ENCODE measurements around the gene IFIT1B. TPM values are rescaled to one million over a fixed set of nuclear protein-coding genes. Genes with fewer than 3 reads are reported as not detected.
A peak's percentile ranks its signal among the peaks of the same experiment; 100 is the strongest.

Gene IFIT1B
- total and polyA plus RNA-seq, 10 of the 15 experiments (the other 5 are each of a cell fraction or from before 2014, with no cell fraction given), result 0.04 TPM; not detected in 9

DNA sequence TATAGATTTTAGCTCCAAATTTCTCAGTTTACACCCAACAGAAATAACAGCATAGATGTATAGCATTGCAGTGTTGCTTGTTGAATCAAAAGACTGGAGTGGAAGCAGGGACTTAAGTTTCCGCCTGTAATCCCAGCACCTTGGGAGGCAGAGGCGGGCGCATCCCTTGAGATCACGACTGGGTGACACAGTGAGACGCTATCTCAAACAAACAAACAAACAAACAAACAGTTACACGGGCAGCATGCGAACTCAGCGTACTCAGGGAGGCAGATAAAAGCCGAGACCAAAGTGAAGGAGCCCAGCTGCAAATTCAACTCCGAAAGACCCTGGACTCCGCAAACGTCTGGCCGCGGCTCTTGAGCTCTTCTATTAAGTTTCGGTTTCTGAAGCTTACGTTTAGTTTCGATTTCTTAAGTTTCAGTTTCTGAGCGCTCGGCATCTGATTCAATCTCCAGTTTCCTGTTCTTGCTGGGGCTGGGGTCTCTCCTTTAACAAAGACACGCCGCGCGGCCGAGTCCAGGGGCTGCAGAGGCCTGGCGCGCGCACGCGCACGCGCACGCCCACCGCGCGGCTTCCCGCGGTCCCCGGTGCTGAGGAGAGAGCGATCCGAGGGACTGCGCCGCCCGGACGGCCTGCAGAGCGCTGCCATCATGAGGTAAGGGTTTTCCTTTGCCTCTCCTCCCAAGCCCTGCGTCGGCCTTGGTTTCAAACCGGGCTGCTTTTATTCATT, 36.5 kb downstream of the IFIT1B start, which contains the start of gene IFIT5 (continued):
- TF ChIP-seq HDAC2 (IDR thresholded peaks at IDR 0.05), result no peak
- TF ChIP-seq, protein P1, sequence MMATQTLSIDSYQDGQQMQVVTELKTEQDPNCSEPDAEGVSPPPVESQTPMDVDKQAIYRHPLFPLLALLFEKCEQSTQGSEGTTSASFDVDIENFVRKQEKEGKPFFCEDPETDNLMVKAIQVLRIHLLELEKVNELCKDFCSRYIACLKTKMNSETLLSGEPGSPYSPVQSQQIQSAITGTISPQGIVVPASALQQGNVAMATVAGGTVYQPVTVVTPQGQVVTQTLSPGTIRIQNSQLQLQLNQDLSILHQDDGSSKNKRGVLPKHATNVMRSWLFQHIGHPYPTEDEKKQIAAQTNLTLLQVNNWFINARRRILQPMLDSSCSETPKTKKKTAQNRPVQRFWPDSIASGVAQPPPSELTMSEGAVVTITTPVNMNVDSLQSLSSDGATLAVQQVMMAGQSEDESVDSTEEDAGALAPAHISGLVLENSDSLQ (IDR thresholded peaks at IDR 0.05), result no peak
- TF ChIP-seq KAT2A (conservative IDR thresholded peaks at IDR 0.05; ENCODE audit: control insufficient read depth, low read depth, low read length), result no peak
- TF ChIP-seq CHD4 (IDR thresholded peaks at IDR 0.05), result no peak
- TF ChIP-seq, protein P2, sequence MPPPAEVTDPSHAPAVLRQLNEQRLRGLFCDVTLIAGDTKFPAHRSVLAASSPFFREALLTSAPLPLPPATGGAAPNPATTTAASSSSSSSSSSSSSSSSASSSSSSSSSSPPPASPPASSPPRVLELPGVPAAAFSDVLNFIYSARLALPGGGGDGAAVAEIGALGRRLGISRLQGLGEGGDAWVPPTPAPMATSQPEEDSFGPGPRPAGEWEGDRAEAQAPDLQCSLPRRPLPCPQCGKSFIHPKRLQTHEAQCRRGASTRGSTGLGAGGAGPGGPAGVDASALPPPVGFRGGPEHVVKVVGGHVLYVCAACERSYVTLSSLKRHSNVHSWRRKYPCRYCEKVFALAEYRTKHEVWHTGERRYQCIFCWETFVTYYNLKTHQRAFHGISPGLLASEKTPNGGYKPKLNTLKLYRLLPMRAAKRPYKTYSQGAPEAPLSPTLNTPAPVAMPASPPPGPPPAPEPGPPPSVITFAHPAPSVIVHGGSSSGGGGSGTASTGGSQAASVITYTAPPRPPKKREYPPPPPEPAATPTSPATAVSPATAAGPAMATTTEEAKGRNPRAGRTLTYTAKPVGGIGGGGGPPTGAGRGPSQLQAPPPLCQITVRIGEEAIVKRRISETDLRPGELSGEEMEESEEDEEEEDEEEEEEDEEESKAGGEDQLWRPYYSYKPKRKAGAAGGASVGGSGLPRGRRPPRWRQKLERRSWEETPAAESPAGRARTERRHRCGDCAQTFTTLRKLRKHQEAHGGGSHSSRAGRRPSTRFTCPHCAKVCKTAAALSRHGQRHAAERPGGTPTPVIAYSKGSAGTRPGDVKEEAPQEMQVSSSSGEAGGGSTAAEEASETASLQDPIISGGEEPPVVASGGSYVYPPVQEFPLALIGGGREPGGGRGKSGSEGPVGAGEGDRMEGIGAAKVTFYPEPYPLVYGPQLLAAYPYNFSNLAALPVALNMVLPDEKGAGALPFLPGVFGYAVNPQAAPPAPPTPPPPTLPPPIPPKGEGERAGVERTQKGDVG (CRISPR knock-in tag; IDR thresholded peaks at IDR 0.05), result no peak
- TF ChIP-seq, protein P3, sequence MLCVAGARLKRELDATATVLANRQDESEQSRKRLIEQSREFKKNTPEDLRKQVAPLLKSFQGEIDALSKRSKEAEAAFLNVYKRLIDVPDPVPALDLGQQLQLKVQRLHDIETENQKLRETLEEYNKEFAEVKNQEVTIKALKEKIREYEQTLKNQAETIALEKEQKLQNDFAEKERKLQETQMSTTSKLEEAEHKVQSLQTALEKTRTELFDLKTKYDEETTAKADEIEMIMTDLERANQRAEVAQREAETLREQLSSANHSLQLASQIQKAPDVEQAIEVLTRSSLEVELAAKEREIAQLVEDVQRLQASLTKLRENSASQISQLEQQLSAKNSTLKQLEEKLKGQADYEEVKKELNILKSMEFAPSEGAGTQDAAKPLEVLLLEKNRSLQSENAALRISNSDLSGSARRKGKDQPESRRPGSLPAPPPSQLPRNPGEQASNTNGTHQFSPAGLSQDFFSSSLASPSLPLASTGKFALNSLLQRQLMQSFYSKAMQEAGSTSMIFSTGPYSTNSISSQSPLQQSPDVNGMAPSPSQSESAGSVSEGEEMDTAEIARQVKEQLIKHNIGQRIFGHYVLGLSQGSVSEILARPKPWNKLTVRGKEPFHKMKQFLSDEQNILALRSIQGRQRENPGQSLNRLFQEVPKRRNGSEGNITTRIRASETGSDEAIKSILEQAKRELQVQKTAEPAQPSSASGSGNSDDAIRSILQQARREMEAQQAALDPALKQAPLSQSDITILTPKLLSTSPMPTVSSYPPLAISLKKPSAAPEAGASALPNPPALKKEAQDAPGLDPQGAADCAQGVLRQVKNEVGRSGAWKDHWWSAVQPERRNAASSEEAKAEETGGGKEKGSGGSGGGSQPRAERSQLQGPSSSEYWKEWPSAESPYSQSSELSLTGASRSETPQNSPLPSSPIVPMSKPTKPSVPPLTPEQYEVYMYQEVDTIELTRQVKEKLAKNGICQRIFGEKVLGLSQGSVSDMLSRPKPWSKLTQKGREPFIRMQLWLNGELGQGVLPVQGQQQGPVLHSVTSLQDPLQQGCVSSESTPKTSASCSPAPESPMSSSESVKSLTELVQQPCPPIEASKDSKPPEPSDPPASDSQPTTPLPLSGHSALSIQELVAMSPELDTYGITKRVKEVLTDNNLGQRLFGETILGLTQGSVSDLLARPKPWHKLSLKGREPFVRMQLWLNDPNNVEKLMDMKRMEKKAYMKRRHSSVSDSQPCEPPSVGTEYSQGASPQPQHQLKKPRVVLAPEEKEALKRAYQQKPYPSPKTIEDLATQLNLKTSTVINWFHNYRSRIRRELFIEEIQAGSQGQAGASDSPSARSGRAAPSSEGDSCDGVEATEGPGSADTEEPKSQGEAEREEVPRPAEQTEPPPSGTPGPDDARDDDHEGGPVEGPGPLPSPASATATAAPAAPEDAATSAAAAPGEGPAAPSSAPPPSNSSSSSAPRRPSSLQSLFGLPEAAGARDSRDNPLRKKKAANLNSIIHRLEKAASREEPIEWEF (IDR thresholded peaks at IDR 0.05; ENCODE audit: insufficient replicate concordance, low read depth, low read length), result no peak
- TF ChIP-seq CHD1 (IDR thresholded peaks at IDR 0.05; ENCODE audit: low read depth, low read length), result no peak
- TF ChIP-seq, protein P4, sequence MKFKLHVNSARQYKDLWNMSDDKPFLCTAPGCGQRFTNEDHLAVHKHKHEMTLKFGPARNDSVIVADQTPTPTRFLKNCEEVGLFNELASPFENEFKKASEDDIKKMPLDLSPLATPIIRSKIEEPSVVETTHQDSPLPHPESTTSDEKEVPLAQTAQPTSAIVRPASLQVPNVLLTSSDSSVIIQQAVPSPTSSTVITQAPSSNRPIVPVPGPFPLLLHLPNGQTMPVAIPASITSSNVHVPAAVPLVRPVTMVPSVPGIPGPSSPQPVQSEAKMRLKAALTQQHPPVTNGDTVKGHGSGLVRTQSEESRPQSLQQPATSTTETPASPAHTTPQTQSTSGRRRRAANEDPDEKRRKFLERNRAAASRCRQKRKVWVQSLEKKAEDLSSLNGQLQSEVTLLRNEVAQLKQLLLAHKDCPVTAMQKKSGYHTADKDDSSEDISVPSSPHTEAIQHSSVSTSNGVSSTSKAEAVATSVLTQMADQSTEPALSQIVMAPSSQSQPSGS (IDR thresholded peaks at IDR 0.05; ENCODE audit: low read length), result peak; percentile 44; the same call in 1 of the 2 replicates
- TF ChIP-seq, protein P5, sequence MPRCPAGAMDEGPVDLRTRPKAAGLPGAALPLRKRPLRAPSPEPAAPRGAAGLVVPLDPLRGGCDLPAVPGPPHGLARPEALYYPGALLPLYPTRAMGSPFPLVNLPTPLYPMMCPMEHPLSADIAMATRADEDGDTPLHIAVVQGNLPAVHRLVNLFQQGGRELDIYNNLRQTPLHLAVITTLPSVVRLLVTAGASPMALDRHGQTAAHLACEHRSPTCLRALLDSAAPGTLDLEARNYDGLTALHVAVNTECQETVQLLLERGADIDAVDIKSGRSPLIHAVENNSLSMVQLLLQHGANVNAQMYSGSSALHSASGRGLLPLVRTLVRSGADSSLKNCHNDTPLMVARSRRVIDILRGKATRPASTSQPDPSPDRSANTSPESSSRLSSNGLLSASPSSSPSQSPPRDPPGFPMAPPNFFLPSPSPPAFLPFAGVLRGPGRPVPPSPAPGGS (IDR thresholded peaks at IDR 0.05; ENCODE audit: borderline replicate concordance, insufficient read depth, low read depth, low read length, poor library complexity, severe bottlenecking), result no peak
- TF ChIP-seq CBFB (IDR thresholded peaks at IDR 0.05; ENCODE audit: low read depth), result no peak
- no peak for TF ChIP-seq SP1 (IDR thresholded peaks at IDR 0.05; ENCODE audit: low read depth, low read length)
- no peak for TF ChIP-seq EGR1 (IDR thresholded peaks at IDR 0.05; ENCODE audit: borderline replicate concordance in 1 of 2, low read depth in 2 of 2, low read length in 2 of 2)
- TF ChIP-seq, protein P6, sequence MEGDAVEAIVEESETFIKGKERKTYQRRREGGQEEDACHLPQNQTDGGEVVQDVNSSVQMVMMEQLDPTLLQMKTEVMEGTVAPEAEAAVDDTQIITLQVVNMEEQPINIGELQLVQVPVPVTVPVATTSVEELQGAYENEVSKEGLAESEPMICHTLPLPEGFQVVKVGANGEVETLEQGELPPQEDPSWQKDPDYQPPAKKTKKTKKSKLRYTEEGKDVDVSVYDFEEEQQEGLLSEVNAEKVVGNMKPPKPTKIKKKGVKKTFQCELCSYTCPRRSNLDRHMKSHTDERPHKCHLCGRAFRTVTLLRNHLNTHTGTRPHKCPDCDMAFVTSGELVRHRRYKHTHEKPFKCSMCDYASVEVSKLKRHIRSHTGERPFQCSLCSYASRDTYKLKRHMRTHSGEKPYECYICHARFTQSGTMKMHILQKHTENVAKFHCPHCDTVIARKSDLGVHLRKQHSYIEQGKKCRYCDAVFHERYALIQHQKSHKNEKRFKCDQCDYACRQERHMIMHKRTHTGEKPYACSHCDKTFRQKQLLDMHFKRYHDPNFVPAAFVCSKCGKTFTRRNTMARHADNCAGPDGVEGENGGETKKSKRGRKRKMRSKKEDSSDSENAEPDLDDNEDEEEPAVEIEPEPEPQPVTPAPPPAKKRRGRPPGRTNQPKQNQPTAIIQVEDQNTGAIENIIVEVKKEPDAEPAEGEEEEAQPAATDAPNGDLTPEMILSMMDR (IDR thresholded peaks at IDR 0.05 in 2 of 3, conservative IDR thresholded peaks at IDR 0.05 in 1 of 3; ENCODE audit: control insufficient read depth in 2 of 3, extremely low read depth in 1 of 3, insufficient read depth in 1 of 3, low read depth in 3 of 3, low read length in 3 of 3), result no peak
- 0 out of 2 replicates have a peak, but pooled peaks have one; percentile 27 for TF ChIP-seq GABPA (IDR thresholded peaks at IDR 0.05; ENCODE audit: low read depth)
